ENCODE data around the gene PCBP3.
"Not testable (repeated sequence)": the region's sequence is repeated elsewhere in the genome, so short reads cannot be mapped to it uniquely, and the experiment has no call there.

DNA sequence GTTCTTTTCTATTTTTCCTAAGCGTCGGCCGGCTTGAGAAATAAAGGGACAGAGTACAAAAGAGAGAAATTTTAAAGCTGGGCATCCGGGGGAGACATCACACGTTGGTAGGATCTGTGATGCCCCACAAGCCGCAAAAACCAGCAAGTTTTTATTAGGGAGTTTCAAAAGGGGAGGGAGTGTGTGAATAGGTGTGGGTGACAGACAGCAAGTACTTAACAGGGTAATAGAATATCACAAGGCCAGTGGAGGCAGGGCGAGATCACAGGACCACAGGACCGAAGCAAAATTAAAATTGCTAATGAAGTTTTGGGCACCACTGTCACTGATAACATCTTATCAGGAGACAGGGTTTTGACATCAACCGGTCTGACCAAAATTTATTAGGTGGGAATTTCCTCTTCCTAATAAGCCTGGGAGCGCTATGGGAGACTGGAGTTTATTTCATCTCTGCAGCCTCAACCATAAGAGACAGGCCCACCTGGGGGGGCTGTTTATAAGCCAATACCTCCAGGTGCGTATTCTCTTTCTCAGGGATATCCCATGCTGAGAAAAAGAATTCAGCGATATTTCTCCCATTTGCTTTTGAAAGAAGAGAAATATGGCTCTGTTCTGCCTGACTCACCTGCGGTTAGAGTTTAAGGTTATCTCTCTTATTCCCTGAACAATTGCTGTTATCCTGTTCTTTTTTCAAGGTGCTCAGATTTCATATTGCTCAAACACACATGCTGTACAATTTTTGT lies 332.3 kb downstream of the PCBP3 start:
- TF ChIP-seq, protein P1, sequence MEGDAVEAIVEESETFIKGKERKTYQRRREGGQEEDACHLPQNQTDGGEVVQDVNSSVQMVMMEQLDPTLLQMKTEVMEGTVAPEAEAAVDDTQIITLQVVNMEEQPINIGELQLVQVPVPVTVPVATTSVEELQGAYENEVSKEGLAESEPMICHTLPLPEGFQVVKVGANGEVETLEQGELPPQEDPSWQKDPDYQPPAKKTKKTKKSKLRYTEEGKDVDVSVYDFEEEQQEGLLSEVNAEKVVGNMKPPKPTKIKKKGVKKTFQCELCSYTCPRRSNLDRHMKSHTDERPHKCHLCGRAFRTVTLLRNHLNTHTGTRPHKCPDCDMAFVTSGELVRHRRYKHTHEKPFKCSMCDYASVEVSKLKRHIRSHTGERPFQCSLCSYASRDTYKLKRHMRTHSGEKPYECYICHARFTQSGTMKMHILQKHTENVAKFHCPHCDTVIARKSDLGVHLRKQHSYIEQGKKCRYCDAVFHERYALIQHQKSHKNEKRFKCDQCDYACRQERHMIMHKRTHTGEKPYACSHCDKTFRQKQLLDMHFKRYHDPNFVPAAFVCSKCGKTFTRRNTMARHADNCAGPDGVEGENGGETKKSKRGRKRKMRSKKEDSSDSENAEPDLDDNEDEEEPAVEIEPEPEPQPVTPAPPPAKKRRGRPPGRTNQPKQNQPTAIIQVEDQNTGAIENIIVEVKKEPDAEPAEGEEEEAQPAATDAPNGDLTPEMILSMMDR (IDR thresholded peaks at IDR 0.05), result not testable (repeated sequence)
- TF ChIP-seq POLR2A (IDR thresholded peaks at IDR 0.05), result not testable (repeated sequence)
